Upper lobe of left lung (tissue), 4 donors: ENCODE measurements around the gene NAGPA.
"Not testable (repeated sequence)": the region's sequence is repeated elsewhere in the genome, so short reads cannot be mapped to it uniquely, and the experiment has no call there.

Experiments used
- EP300 ChIP-seq, 4 donors: sonication (generic); formaldehyde crosslinking; IDR thresholded peaks; one replicate each; pipeline ENCODE4 v1.5.1; 2017; ENCODE audit warnings: antibody characterized with exemption in 4 of 4, control low read depth in 2 of 4
- POLR2A ChIP-seq, 4 donors: fragments of 450-650 bp; IDR thresholded peaks; one replicate each; pipeline ENCODE4 v1.5.1; 2016 to 2017; ENCODE audit warnings: antibody characterized with exemption in 4 of 4, mild to moderate bottlenecking in 2 of 4
- POLR2AphosphoS5 ChIP-seq, 2 donors: sonication (generic); formaldehyde crosslinking; IDR thresholded peaks; one replicate each; pipeline ENCODE4 v1.5.1; 2017; ENCODE audit warnings: antibody characterized with exemption in 2 of 2
- TF ChIP-seq, protein P1 (sequence below), 6 experiments: fragments of 450-650 bp in 4 of 6; fragments of 200-600 bp in 2 of 6; sonication (generic) in 2 of 6; IDR thresholded peaks; one replicate each; pipeline ENCODE4 v1.5.1; 2016 to 2019; ENCODE audit warnings: antibody characterized with exemption in 6 of 6

DNA sequence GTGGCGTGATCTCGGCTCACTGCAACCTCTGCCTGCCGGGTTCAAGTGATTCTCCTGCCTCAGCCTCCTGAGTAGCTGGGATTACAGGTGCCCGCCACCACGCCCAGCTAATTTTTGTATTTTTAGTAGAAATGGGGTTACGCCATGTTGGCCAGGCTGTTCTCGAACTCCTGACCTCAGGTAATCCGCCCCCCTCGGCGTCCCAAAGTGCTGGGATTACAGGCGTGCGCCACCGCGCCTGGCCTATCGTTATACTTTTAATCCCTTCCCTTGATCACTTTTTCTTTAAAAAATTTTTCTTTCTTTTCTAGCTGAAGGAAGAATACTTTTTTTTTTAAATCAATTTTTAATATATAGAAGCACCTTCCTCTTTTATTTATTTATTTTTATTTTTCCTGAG lies 40.0 kb upstream of the NAGPA start:
- TF ChIP-seq, protein P1, sequence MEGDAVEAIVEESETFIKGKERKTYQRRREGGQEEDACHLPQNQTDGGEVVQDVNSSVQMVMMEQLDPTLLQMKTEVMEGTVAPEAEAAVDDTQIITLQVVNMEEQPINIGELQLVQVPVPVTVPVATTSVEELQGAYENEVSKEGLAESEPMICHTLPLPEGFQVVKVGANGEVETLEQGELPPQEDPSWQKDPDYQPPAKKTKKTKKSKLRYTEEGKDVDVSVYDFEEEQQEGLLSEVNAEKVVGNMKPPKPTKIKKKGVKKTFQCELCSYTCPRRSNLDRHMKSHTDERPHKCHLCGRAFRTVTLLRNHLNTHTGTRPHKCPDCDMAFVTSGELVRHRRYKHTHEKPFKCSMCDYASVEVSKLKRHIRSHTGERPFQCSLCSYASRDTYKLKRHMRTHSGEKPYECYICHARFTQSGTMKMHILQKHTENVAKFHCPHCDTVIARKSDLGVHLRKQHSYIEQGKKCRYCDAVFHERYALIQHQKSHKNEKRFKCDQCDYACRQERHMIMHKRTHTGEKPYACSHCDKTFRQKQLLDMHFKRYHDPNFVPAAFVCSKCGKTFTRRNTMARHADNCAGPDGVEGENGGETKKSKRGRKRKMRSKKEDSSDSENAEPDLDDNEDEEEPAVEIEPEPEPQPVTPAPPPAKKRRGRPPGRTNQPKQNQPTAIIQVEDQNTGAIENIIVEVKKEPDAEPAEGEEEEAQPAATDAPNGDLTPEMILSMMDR (IDR thresholded peaks at IDR 0.05): not testable (repeated sequence)
- not testable (repeated sequence) for TF ChIP-seq EP300, POLR2AphosphoS5, POLR2A (IDR thresholded peaks at IDR 0.05)
